Metanephros (tissue), 2 donors: ENCODE measurements around the gene DDAH1. TPM values are rescaled to one million over a fixed set of nuclear protein-coding genes. Genes with fewer than 3 reads are reported as not detected.

Experiments
- small RNA-seq: library from RNA; depleted of rRNA; stranded (forward); fragments of <200 nt; gene quantifications from one replicate; pipeline ENCODE3, GENCODE V24; 2014; ENCODE audit warnings: low replicate concordance
- total RNA-seq: library from RNA; depleted of rRNA; stranded (reverse); fragments of >200 nt; gene quantifications from one replicate; pipeline ENCODE4 v1.2.3, GENCODE V29; 2014

Gene DDAH1
- total RNA-seq: 80.4 TPM

GRCh38 chr1:85465099-85465785 is at the start of gene DDAH1:
Gene DDAH1, minus strand, starts transcription at chr1:85465159. Its CDS starts 114 bp downstream, at chr1:85465045.

GRCh38 chr1:85276215-85276977 is 188.6 kb downstream of the DDAH1 start, which contains the start of gene BCL10:
Gene BCL10, minus strand, starts transcription at chr1:85276632. Its CDS starts 280 bp downstream, at chr1:85276352.

Small RNA genes within 50 kb of the gene (small RNA-seq; reads per million reads assigned to genes)
- gene RF00019: not detected

Other genes starting within 250 kb of the DDAH1 start
- gene C1orf52, start 205.5 kb downstream of the DDAH1 start, total RNA-seq: 20.9 TPM
- gene BCL10, start 188.5 kb downstream of the DDAH1 start, total RNA-seq: 27.2 TPM
- gene CCN1, start 115.6 kb upstream of the DDAH1 start, total RNA-seq: 92.2 TPM
- 11.2 TPM for gene ZNHIT6, start 243.3 kb upstream of the DDAH1 start, total RNA-seq